BJ (cell line): ENCODE results near the gene WWOX. TPM values are rescaled to one million over a fixed set of nuclear protein-coding genes. Genes with fewer than 3 reads are reported as not detected.

Experiments used
- CTCF ChIA-PET: fragments of 350-600 bp; formaldehyde crosslinking; extraction: SDS; loops from one replicate; lab custom pipeline; 2021; ENCODE audit warnings: antibody characterized with exemption, inconsistent platforms; lab: Yijun Ruan, JAX
- POLR2A ChIA-PET: fragments of 300-600 bp; sonication (Branson Sonifier 250); formaldehyde crosslinking; extraction: SDS; loops from one replicate; lab custom pipeline; 2021; ENCODE audit warnings: antibody characterized with exemption; lab: Charles Lee
- DNase-seq: peaks from one replicate; pipeline ENCODE4 v3.0.0-alpha.2; 2011; ENCODE audit warnings: low read depth
- H3K27me3 ChIP-seq: 2 replicates; pipeline ENCODE4 v1.6.0; 2011; ENCODE audit warnings: low read length; ENCODE audit not compliant: control insufficient read depth, insufficient read depth
- H3K36me3 ChIP-seq: 2 replicates; pipeline ENCODE4 v1.5.1; 2011; ENCODE audit warnings: low read length; ENCODE audit not compliant: control insufficient read depth, insufficient read depth
- H3K4me3 ChIP-seq: 2 replicates; pipeline ENCODE4 v1.5.1; 2011; ENCODE audit warnings: low read depth, mild to moderate bottlenecking, control low read depth, low read length
- polyA plus RNA-seq: library from polyadenylated mRNA; depleted of rRNA; stranded (reverse); fragments of >200 nt; gene quantifications from 2 replicates; pipeline ENCODE4 v1.2.3, GENCODE V29; 2011
- TF ChIP-seq, protein P1 (sequence below): IDR thresholded peaks from 2 replicates; pipeline ENCODE4 v1.5.1; 2011; ENCODE audit warnings: low read depth, mild to moderate bottlenecking, control low read depth, inconsistent platforms, low read length, moderate library complexity; ENCODE audit not compliant: insufficient read depth

Gene WWOX
- polyA plus RNA-seq, 1 experiment = 3.1 TPM

DNA sequence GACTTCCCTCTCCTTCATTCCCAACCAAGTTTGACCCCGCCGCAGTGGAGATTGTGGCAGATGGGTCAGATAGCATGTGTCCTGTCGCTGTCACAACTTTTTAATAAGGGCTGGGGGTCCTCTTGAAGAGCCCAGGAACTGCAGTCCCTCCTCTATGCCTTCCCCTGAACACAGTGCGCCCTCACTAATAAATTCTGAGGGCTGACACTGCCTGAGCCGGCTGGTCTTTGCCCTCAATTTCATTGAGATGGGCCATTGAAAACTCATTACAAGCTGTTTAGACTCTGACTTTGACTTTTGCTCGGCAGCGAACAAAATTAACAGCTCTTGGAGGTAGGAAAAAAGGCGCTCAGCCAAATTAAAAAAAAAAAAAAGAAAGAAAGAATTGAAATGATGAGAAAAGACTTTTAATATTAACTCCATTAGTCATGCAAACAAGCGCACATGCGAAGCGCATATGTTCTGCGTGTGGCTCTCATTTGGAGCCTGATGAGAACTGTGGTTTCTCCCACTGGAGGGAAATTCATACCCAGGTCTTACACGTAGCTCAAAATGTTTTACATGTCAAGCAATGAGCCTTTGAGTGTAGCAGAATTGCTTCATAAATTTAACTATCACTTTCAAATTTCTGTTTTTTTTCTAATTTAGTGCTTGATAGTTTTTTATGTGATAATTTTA is 704.7 kb downstream of the WWOX start:
- TF ChIP-seq, protein P1, sequence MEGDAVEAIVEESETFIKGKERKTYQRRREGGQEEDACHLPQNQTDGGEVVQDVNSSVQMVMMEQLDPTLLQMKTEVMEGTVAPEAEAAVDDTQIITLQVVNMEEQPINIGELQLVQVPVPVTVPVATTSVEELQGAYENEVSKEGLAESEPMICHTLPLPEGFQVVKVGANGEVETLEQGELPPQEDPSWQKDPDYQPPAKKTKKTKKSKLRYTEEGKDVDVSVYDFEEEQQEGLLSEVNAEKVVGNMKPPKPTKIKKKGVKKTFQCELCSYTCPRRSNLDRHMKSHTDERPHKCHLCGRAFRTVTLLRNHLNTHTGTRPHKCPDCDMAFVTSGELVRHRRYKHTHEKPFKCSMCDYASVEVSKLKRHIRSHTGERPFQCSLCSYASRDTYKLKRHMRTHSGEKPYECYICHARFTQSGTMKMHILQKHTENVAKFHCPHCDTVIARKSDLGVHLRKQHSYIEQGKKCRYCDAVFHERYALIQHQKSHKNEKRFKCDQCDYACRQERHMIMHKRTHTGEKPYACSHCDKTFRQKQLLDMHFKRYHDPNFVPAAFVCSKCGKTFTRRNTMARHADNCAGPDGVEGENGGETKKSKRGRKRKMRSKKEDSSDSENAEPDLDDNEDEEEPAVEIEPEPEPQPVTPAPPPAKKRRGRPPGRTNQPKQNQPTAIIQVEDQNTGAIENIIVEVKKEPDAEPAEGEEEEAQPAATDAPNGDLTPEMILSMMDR = no peak
- Histone ChIP-seq H3K36me3 (no peaks in the 10 kb centered on the region), H3K27me3 (no peaks in the 10 kb centered on the region), H3K4me3 (no peak overlapping the region)
- CTCF ChIA-PET = no interaction called here
- no peak for DNase-seq
- POLR2A ChIA-PET = no interaction called here

DNA sequence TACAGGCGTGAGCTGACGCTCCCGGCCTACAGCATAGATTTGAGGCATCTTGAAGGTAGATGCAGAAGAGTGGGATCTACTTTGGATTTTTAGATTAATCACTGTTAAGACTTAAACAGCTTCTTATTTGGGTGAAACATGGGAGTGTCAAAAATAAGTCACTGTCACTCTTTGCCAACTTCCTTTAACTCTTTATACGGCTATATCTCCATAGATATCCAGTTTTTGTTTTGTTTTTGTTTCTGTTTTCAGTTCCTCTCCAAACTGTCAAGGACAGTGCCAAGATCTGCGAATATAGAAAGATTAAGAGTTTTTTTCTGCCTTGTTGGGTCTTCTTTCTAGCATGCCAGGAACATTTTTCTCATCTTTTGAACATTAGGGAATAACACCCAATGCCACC is 706.1 kb downstream of the WWOX start:
- no peak overlapping the region for H3K4me3 ChIP-seq
- H3K27me3 ChIP-seq = no peaks in the 10 kb centered on the region
- POLR2A ChIA-PET = no interaction called here
- CTCF ChIA-PET = no interaction called here
- DNase-seq = no peak
- H3K36me3 ChIP-seq = no peaks in the 10 kb centered on the region
- TF ChIP-seq, protein P1 = no peak

DNA sequence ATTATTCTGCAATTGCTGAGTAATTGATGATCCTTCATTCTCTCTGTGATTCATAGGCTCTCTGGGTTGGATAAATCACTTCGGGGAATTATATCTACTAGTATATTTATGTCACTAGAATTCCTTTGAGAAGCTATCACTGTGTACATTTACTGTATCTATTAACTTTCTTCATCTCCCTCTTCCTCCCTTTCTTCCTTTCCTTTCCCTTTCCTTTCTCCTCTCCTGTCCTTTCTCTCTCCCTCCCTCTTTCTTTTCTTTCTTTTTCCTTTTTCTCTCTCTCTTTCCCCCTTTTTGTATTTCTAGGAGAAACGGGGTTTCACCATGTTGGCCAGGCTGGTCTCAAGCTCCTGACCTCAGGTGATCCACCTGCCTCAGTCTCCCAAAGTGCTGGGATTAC is 711.8 kb downstream of the WWOX start:
- ChIA-PET POLR2A (no interaction called here), CTCF (no interaction called here)
- no peak overlapping the region for H3K4me3 ChIP-seq
- H3K36me3 ChIP-seq = no peaks in the 10 kb centered on the region
- H3K27me3 ChIP-seq = no peaks in the 10 kb centered on the region
- TF ChIP-seq, protein P1 = no peak
- no peak for DNase-seq

DNA sequence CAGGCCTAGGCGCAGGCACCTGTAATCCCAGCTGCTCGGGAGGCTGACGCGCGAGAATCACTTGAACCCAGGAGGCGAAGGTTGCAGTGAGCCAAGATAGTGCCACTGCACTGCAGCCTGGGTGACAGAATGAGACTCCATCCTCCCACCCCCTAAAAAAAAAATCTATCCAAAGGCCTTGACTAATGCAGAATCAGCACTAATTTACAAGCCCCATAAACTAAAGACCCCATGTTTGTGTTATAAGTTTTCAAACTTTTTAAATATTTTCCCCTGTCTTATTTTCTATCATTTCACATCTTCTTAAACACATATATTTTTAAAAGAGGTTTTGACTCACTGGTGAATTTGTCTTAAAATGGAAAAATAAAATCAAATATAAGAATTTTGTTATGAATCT is 713.1 kb downstream of the WWOX start:
- CTCF ChIA-PET = no interaction called here
- POLR2A ChIA-PET = no interaction called here

DNA sequence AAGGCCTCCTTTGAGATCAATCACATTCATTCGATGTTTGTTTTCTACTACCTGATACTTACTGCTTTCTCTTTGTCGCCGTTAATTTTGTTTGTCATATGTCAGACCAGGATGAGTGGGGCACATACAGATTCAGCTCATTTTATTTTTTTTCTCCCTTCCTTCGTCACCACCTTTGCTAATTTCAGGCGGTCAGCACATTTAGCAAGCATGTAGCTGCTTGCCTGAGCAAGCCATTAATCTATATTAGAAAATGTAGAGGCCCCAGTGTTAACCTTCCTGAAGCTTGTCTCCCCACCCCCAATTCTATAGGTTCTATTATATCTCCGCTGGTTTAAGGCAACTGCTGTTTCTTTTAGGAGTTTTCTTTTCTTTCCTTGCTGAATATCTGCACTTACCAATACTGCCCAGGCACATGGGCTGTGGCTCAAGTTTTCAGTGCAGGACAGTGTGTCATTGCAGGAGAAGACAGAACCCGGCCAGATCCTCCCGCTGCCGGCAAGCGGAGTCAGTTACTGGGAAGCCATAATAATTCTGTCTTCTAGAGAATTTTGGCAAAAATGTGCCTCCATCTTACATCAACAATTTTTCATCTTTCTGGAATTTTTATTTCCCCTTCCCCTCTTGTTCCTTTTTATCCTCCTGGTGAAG is 714.3 kb downstream of the WWOX start:
- TF ChIP-seq, protein P1 = no peak
- ChIA-PET POLR2A (no interaction called here), CTCF (interaction anchor here (0.6 kb wide), 1 partner anchor 46 kb away, joined by 3 read pairs; no protein-coding TSS in a partner anchor)
- H3K4me3 ChIP-seq = no peak overlapping the region
- no peaks in the 10 kb centered on the region for H3K27me3 ChIP-seq
- no peak for DNase-seq
- no peaks in the 10 kb centered on the region for H3K36me3 ChIP-seq

More for the DNA sequence above, 713.1 kb downstream of the WWOX start:
- H3K36me3 ChIP-seq = no peaks in the 10 kb centered on the region
- H3K27me3 ChIP-seq = no peaks in the 10 kb centered on the region
- no peak for DNase-seq
- TF ChIP-seq, protein P1 = no peak
- no peak overlapping the region for H3K4me3 ChIP-seq
